HepG2 (cell line): Measurements from ENCODE around the gene SFXN5. TPM values are rescaled to one million over a fixed set of nuclear protein-coding genes. Genes with fewer than 3 reads are reported as not detected.

Experiments used
- CEBPB ChIP-seq: IDR thresholded peaks from 2 replicates; pipeline ENCODE4 v1.6.1; 2011; ENCODE audit warnings: low read depth, low read length, improper control_type of control experiment, borderline replicate concordance
- GATAD2A ChIP-seq: IDR thresholded peaks from 2 replicates; pipeline ENCODE4 v1.6.1; 2016
- MEIS1 ChIP-seq: sonication (generic); formaldehyde crosslinking; IDR thresholded peaks from 2 replicates; pipeline ENCODE4 v1.9.0; 2021; ENCODE audit warnings: mild to moderate bottlenecking, missing genetic modification reagents, moderate library complexity, borderline replicate concordance
- MXI1 ChIP-seq: IDR thresholded peaks from 3 replicates; pipeline ENCODE4 v1.6.1; 2012; ENCODE audit warnings: low read depth, low read length, inconsistent platforms, borderline replicate concordance
- SALL2 ChIP-seq: sonication (generic); formaldehyde crosslinking; IDR thresholded peaks from 2 replicates; pipeline ENCODE4 v1.8.1; 2023; ENCODE audit warnings: mild to moderate bottlenecking, missing genetic modification reagents, inconsistent platforms
- TEF ChIP-seq: sonication (generic); formaldehyde crosslinking; IDR thresholded peaks from 2 replicates; pipeline ENCODE4 v1.5.0; 2020; ENCODE audit warnings: missing genetic modification reagents
- TRIM22 ChIP-seq: fragments of 450-650 bp; IDR thresholded peaks from 2 replicates; pipeline ENCODE4 v1.6.1; 2017
- ZNF326 ChIP-seq: sonication (generic); formaldehyde crosslinking; IDR thresholded peaks from 2 replicates; pipeline ENCODE4 v1.4.0; 2020; ENCODE audit warnings: missing genetic modification reagents, borderline replicate concordance
- ZNF468 ChIP-seq: sonication (generic); formaldehyde crosslinking; IDR thresholded peaks from 2 replicates; pipeline ENCODE4 v1.8.0; 2022; ENCODE audit warnings: mild to moderate bottlenecking, moderate library complexity, missing genetic modification reagents
- ZNF512B ChIP-seq: sonication (generic); formaldehyde crosslinking; IDR thresholded peaks from 2 replicates; pipeline ENCODE4 v1.5.1; 2020; ENCODE audit warnings: missing genetic modification reagents, mild to moderate bottlenecking, borderline replicate concordance
- ZNF644 ChIP-seq: IDR thresholded peaks from 2 replicates; pipeline ENCODE4 v1.6.1; 2016; ENCODE audit warnings: low read depth
- ZNF746 ChIP-seq: sonication (generic); formaldehyde crosslinking; IDR thresholded peaks from 2 replicates; pipeline ENCODE4 v1.8.0; 2022; ENCODE audit warnings: mild to moderate bottlenecking, missing genetic modification reagents
- ZNF75D ChIP-seq: sonication (generic); formaldehyde crosslinking; IDR thresholded peaks from 2 replicates; pipeline ENCODE4 v1.8.1; 2023; ENCODE audit warnings: missing genetic modification reagents, mild to moderate bottlenecking, borderline replicate concordance
- ZNF775 ChIP-seq: sonication (generic); formaldehyde crosslinking; IDR thresholded peaks from 2 replicates; pipeline ENCODE4 v1.4.0; 2020; ENCODE audit warnings: missing genetic modification reagents, mild to moderate bottlenecking, moderate library complexity, borderline replicate concordance
- polyA plus RNA-seq, 8 experiments: library from polyadenylated mRNA; depleted of rRNA in 3 of 8; stranded (reverse) in 7 of 8; unstranded in 1 of 8; fragments of >200 nt; fragmentation: Illumina TruSeq in 4 of 8; extraction: Trizol in 4 of 8; gene quantifications; 2 replicates each; pipeline versions ENCODE4 v1.2.1 to v1.2.3, GENCODE V29; 2011 to 2016; ENCODE audit warnings: low read depth in 4 of 8, missing spikeins in 1 of 8, mixed read lengths in 1 of 8; ENCODE audit not compliant: insufficient read depth in 1 of 8
- total RNA-seq, 5 experiments: library from RNA; depleted of rRNA; stranded (reverse); fragments of >200 nt; fragmentation: Illumina TruSeq; extraction: Trizol; gene quantifications; 2 replicates each; pipeline ENCODE4 v1.2.3, GENCODE V29; 2016; ENCODE audit warnings: low read depth in 1 of 5

Gene SFXN5
- total and polyA plus RNA-seq, 2 of the 13 experiments (the other 11 are each of a cell fraction or from before 2014, with no cell fraction given), result 34.9 to 37.4 TPM

DNA sequence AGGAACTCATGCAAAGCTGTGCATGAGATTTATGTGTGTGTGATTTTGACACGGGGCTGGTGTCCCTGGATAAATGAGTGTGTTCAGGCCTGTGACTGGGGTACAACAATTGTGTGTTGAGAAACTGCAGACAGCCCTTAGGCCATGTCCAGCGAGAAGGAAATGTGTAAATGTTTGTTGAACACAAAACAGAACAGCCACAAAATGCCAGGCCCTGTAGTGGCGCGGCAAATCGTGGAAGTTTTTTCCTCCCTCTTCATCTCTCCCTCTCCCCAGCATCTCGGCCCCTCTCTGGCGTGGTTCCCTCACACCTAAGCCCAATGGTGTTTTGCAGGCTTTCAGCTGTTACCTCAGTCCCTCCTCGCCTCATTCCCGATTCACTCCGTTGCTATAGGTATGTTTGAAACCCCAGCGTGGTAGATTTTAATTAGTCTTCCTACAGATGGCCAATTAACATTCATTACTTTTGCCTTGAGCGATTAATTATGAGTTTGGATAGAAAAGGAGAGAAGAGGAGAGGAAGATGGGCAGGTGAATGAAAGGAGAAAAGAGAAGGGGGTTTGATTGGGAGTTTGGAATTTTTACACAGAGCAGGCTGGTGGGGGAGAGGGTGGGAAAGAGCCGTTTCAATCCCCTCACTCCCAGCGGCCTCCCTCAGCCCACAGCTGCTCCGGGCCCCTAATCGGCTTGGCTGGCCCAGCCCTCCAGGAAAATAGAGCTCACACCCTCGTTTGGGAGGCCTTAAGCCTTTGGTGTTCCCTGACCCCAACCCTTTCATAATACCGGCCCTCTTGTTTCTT lies 173.5 kb downstream of the SFXN5 start (continued):
- TF ChIP-seq TRIM22, result no peak
- no peak for TF ChIP-seq MEIS1 (CRISPR knock-in tag)
- no peak for TF ChIP-seq ZNF468 (CRISPR knock-in tag)
- TF ChIP-seq ZNF644 (CRISPR knock-in tag), result no peak
- no peak for TF ChIP-seq CEBPB
- no peak for TF ChIP-seq ZNF326 (CRISPR knock-in tag)
- no peak for TF ChIP-seq GATAD2A
- no peak for TF ChIP-seq ZNF75D (CRISPR knock-in tag)
- TF ChIP-seq ZNF512B, result no peak
- TF ChIP-seq MXI1, result no peak
- no peak for TF ChIP-seq ZNF746 (CRISPR knock-in tag)
- no peak for TF ChIP-seq SALL2 (CRISPR knock-in tag)
- TF ChIP-seq TEF (CRISPR knock-in tag), result no peak
- no peak for TF ChIP-seq ZNF775 (CRISPR knock-in tag)
